ENCODE measurements around the gene KPNA1. TPM values are rescaled to one million over a fixed set of nuclear protein-coding genes. Genes with fewer than 3 reads are reported as not detected.

KPNA1 gene
- total RNA-seq = 36.4 and 63.3 TPM in 2 replicates

- peak; percentile 93 for DNase-seq
These were observed at the start of gene KPNA1 for GRCh38 chr3:122514123-122515019. TSS of gene KPNA1 (minus strand) at chr3:122514939. CDS start at chr3:122496565, 18,374 bp downstream.

DNA sequence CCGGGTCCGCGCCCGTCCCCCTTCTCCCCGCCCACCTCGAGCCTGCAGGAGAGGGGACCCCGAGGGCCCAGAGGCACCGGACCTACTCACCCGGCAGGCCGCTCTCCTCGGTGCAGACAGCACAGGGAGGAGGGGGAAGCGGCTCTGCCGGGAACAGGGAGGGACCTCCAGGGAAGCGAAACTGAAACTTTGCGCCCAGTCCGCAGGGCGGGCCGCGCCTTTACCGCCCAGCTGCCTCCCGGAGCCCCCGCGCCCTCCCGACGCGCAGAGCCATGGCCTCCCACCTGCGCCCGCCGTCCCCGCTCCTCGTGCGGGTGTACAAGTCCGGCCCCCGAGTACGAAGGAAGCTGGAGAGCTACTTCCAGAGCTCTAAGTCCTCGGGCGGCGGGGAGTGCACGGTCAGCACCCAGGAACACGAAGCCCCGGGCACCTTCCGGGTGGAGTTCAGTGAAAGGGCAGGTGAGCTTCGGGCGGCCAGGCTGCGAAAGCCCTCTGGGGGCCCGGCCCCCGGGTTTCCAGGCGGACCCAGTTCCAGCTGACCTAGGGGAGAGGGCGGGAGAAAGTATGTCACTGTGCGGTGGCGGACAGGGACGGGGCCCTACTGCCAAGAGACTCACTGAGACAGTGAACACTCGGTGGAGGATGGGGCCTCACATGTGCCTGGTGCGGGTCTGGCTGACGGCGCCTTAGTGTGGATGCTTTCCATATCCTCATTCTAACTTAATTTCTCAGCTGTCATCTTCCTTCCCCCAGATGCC is 49.6 kb upstream of the KPNA1 start, which contains the start of the genes DTX3L and PARP9:
Gene DTX3L (plus strand): TSS at position 184 of the 758 bp plus-strand sequence. CDS start 89 bp downstream, at position 273.
Gene PARP9 (minus strand): TSS at position 146 of the 758 bp plus-strand sequence. CDS start 4,680 bp downstream, outside the sequence.
- peak; percentile 84 for DNase-seq

DNA sequence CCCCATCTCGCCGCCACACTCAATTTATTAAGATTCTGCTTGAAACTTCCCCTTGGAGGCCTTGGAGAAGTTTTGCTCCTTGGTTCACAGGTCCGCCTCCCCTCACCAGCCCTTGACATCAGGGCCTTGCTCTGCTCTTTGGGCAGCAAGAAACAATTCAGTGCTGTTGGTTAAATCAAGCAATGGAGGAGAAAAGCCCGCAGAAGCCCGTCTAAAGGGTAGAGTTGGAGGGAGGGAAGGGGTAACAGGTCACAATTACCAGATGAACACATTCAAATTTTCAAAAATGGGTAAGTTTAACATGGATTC is 48.9 kb upstream of the KPNA1 start:
- DNase-seq = peak; percentile 27

GRCh38 chr3:122562923-122563716 is 48.4 kb upstream of the KPNA1 start:
- DNase-seq = no peak

DNA sequence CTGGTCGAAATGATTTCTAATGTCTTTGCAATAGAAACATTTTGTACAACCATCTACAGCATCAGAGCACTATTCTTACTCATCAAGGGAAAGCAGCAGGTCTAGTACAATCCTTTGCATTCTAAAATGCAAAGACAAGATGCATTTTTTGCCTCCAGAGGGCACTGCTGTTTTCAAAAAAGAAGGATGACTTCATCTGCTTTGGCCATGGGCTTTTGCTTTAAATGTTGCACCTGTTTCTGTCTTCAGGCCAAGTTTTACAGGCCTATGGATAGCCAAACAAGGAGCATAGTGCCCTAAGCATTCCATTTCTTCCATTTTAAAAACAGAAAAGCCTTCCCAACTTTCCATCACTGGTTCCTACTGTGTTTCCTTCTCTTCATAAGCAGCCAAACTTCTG is 45.9 kb upstream of the KPNA1 start:
- DNase-seq = peak; percentile 80

- no peak for DNase-seq
These were observed 45.2 kb upstream of the KPNA1 start for GRCh38 chr3:122559906-122560305.

DNA sequence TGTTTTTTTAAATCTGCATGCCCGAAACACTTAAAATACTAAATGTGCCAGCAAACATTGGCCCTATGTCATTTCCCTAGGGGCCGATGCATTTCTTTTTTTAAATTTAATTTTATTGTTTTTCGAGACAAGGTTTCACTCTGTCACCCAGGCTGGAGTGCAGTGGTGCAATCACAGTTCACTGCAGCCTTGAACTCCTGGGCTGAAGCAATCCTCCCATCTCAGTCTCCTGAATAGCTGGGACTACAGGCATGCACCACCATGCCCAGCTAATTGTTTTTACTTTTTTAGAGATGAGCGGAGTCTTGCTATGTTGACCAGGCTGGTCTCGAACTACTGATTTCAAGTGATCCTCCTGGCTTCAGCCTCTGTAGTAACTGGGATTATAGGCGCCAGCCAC is 43.9 kb upstream of the KPNA1 start:
- DNase-seq = no peak

GRCh38 chr3:122557356-122557755 is 42.6 kb upstream of the KPNA1 start:
- no peak for DNase-seq

- no peak for DNase-seq
These were observed 40.7 kb upstream of the KPNA1 start for GRCh38 chr3:122555275-122556071.

DNA sequence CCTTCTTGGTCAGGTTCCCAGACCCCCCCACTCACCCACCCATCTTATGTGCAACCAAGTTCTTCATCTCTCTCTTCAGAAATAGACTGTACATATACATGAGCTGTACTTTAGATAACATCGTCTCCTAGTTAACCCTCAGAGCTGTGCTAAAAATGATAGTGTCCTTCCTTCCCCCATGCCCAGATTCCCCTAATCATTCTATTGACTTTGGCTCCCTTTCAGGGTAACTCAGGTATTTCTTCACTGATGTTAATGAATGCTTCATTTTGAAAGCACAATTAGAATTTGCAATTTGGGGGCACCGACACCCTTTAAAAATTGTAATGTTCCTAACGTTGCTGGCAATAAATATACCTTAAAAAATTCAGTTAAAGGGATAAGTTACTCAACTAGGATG is 38.4 kb upstream of the KPNA1 start:
- no peak for DNase-seq

DNA sequence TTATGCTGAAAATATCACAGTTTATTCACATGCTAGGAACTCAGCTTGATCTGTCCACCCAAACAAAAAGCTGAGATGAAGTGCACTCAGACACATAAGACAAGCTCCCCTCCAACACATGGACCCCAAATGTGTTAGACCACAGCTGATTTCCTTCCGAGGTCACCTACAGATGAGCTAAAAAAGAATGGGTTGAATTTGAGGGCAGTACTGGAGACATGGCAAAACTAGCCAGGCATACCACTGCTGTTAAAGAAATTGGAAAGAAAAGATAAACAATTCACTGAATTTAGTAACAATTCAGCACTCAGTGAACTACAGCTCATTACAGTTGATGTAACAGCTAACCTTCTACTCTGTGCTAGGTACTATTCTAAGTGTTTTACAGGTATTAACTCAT is 33.9 kb upstream of the KPNA1 start:
- no peak for DNase-seq

DNA sequence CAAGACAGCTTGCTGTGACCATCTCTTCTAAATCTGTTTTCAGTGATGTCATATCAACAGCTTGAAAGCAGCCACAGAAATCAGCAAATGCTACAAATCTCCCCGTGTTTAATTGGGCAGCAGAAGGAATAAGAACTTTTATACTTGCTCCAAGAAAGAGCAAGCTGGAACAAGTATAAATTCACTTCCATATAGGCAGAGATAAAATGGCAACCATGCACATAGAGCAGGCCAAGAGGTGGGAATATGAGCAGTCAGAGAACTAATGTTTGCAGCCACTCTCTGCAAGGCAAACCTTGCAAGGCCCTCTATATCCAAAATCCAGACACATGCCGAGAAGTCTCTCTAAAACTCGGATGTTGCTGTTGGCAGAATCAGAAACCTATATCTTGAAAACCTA is 33.3 kb upstream of the KPNA1 start:
- DNase-seq = no peak

- DNase-seq = no peak
These were observed 31.4 kb upstream of the KPNA1 start for GRCh38 chr3:122546151-122546550.

DNA sequence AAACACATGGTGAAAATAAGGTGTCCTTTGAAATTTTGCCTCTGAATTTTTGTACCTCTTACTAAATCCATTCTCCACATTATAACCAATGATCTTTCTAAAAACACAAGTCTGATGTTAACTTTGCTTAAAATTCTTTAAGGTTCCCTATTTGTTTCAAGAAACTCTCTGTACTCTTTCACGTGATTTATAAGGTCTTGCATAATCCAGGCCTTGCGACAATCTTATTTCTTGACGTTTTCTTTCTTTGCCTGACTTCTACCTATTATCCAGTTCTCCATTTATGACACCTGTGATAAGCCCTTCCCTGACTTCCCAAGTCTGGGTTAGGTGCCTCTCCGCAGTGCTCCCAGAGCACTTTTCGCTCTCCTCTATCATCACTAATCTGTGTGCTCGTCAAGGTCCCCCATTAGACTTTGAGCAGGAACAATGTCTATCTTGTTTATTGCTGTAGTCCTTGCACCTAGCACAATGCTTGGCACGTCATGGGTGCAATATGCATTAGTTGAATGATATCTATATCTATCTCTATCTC is 24.3 kb upstream of the KPNA1 start:
- DNase-seq = no peak

DNA sequence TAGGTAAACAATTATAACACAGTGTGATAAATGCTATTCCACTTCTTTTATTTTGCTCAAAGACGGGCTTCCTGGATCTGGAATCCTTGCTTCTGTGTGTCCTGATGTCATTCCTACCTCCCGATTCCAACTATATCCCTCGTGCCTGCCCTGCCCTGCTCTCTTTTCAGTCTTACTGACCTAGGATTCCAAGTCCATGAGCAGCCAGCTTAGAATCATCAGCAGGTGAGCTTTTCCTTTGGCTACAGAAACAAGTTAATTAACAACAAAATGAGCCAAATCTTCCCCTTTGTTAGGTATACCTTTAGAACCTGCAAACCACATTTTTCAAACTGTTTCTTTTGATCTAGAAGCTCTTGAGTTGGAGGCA is 21.9 kb upstream of the KPNA1 start:
- DNase-seq = no peak

- no peak for DNase-seq
These were observed 21.4 kb upstream of the KPNA1 start for GRCh38 chr3:122535964-122536631.

DNA sequence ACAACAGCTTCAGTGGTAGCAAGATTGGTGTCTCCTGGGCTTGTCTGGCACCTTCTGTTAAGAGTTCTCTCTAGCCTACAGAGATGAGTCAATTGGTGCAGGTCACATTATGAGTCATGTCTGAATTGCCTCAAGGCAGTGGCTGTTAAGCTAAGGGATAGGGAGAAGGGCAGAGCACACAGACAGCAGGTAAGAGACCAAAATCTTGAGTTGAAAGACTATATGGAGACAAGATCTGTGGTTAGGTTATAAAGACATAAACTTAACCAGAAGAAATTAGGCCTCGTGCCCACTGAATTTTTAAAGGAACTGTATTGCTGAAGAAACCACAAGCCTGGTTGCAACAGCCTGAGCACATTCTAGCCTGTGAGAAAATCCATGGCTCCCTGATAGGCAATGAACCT is 19.2 kb upstream of the KPNA1 start:
- DNase-seq = peak; percentile 22

- no peak for DNase-seq
These were observed 18.7 kb upstream of the KPNA1 start for GRCh38 chr3:122533480-122533879.

DNA sequence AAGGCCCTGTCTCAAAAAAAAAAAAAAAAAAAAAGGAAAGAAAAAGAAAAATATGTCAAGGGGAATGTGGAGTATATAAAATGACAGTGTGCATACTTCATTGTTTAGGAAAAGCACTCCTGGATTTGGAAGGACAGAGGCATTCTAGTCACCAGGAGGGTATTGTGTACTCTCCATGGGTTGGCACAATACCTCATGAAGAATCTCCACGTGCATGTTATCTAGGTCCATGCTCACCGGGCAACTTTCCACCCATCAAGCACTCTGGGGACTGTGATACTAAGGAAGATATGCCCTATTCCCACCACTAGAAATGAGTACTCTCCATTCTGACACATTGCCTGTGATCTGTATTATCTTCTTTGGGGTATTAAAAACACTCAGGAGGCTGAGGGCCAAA is 15.4 kb upstream of the KPNA1 start:
- DNase-seq = no peak

DNA sequence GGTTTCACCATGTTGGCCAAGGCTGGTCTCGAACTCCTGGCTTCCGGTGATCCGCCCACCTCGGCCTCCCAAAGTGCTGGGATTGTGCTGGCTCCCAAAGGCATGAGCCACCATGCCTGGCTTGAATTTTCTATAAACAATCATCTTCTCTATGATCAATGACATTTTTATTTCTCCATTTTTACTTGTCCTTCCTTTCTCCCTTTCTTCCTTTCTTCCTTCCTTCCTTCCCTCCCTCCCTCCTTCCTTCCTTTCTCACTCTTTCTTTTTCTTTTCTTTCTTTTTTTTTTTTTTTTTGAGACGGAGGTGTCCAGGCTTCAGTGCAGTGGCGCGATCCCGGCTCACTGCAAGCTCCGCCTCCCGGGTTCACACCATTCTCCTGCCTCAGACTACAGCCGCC is 8.6 kb upstream of the KPNA1 start:
- DNase-seq = no peak

DNA sequence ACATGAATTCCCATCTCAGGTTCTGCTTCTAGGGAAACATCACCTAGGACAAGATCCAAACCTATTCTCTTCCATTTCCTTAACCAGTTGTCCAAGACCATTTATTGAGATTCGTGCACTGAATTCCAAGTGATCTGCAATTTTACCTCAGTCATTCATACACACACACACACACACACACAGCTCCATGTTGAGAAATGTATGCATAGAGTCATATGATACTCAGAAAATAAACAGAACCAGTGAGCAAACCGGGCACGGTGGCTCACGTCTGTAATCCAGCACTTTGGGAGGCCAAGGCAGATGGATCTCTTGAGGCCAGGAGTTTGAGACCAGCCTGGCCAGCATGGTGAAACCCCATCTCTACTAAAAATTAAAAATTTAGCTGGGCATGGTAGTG is 6.1 kb upstream of the KPNA1 start:
- DNase-seq = no peak

All from dermis blood vessel endothelial cell (primary cell).